Ammon's horn (tissue), 1 donor: ENCODE data around the gene NPIPA8.
"Not testable (repeated sequence)": the region's sequence is repeated elsewhere in the genome, so short reads cannot be mapped to it uniquely, and the experiment has no call there.

Source experiments
- DNase-seq: peaks from one replicate; pipeline ENCODE4 v3.0.0-alpha.2; 2016; ENCODE audit warnings: low spot score

NPIPA8 gene

DNA sequence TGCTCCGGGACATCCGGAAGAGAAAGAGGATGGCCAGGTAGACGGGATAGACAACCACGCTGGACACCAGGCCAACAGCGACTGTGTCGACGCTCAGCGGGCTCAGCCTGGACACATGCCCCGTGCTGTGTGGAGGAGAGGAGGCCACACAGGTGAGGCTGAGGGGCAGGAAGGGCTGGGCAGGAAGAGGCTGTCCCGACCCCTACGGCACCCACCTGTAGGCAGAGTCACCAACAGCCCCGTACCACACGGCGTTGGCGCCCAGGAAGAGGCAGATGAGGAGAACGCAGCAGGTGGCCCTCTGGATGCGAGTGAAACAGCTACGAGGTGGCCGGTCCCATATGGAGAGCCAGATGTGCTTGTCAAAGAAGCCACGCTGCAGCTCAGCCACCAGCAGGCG lies at the start of gene NPIPA8:
Gene NPIPA8 (minus strand): TSS at position 101 of the 400 bp plus-strand sequence. CDS start 4,074 bp downstream, outside the sequence.
- not testable (repeated sequence) for DNase-seq

DNA sequence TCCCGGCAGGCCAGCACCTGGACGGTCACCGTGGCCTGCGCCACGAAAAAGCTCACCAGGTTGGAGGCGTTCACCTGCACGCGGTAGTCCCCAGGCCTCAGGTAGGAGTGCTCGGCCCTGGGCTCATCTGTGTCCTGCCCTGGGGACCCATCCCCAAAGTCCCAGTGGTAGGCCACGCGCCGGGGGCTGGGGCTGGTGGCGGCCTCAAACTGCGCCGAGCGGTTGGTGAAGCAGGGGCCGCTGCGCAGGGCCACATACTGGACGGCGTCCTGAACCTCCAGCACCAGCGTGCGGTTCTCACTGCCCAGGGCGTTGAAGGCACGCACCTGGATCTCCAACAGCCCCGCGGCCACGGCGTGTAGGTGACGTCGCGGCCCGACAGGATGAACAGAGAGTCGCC lies 48.7 kb upstream of the NPIPA8 start:
- DNase-seq = not testable (repeated sequence)

DNA sequence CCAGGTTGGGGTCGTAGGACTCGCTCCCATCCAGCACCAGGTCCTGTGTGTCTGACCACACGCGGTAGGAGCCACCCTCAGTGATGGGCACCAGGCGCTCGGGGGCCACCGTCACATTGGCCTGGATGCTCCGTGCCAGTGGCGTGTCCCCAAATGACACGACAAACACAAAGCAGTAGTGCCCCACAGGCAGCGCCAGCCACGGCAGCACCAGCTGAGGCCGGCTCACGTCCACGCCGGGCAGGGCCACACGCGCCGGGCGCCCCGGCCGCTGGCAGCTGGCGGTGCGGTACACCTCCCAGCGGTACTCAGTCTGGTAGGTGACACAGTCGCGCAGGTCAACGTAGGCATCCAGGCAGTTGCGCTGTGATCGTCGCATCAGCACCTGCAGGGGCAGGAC lies 48.3 kb upstream of the NPIPA8 start:
- DNase-seq = not testable (repeated sequence)

DNA sequence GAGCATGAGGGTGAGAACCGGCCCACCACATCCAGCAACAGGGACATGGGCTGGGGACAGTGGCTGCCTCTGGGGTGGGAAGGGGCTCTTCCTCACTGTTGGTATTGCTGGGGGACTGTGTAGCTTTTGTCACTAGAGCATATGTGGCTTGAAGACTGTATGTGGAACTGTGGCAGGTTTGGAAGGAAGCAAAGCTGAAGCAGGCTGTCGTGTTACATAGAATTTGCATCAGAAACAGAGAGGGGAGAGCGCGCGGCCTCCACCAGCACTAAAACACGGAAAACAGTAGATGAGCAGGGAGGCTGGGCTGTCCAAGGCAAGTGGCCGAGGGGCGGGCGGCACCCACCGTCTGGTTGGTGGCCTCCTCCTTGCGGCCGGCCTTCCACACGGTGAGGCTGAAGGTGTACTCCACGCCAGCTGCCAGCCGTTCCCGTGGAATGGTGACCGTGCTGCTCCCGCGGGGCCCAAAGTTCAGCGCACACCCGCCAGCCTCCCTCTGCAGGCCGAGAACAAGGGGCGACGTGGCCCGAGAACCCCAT lies 47.6 kb upstream of the NPIPA8 start:
- DNase-seq = not testable (repeated sequence)

DNA sequence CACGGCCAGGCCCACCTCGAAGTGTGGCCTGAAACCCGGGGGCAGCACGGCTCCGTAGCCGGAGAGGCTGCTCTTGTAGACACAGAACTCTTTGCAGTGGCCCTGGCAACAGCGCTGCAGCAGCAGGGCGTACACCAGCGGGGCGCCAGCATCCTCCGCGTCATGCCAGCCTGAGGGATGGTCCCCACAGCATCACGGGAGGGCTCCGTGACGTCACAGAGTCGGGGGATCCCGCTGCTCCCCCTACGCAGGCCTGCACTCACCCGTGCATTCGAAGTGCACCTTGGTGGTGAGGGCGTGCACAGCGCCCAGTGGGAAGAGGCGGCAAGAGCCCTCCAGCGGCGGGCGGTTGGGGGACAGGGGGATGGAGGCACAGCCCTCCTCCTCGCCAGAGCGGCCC lies 46.2 kb upstream of the NPIPA8 start:
- not testable (repeated sequence) for DNase-seq

DNA sequence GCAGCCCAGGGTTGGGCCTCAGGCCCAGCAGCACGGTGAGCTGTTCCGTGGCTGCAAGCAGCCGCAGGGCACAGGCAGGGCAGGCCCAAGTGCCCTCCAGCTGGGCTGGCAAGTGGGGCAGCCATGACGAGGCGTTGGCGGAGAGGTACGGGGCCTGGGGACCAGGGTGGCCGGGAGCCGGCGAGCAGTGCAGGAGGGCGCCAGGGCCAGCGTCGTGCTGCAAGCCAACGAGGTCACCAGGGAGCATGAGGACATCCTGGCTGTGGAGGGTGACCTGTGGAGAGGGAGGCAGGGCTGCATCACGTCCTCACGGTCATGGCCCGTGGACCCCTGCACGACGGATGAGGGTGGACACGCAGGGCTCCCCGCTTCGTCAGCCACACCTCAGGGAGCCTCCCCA lies 11.2 kb upstream of the NPIPA8 start:
- DNase-seq = not testable (repeated sequence)

DNA sequence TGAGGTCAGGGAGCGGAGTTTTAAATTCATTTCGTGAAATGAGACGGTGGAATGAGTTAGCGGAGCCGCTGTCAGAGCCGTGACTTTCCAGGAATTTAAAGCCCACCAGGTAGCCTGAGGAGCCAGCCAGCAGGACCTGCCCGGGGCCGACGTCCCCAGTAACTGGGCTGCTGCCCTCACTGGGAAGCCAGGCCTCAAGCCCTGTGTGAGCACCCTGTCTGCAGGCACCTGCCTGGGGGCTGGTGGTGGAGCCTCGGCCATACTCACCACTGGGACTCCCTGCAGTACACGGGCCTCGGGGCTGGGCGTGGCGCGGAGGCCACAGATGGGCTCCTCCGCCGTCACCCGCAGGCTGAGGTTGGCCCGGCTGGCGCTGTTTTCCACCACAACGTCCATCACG lies 10.5 kb upstream of the NPIPA8 start:
- not testable (repeated sequence) for DNase-seq

DNA sequence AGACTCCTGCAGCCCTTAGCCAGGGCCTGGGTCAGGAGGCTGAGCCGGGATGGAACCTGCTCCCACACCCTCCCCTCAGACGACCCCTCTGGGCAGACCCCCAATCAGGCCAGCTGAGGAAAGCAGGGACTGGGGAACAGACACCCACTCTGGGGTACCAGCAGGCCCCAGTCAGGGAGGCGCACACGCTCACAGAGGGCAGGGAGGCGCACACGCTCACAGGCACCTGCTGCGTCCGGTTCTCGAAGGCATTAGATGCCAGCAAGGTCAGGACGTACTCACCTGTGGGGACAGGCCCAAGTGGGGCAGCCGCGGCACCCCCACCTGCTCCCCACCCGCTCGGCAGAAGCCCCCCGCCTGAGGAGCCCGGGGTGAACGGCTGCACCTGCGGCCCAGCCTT lies 8.1 kb upstream of the NPIPA8 start:
- DNase-seq = not testable (repeated sequence)

DNA sequence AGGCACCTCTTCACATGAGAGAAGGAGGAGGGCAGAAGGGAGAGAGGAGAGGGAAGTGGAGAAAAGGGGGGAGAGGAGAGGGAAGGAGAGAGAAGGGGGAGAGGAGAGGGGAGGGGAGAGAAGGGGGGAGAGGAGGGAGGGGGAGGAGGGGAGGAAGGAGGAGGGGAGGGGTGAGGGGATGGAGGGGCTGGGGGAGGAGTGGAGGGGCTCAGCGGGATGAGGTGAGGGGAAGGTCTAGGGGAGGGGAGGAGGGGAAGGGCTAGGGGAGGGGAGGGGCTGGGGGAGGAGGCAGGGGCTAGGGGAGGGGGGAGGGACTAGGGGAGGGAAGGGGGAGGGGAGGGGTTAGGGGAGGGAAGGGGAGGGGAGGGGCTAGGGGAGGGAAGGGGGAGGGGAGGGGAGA lies 5.5 kb upstream of the NPIPA8 start:
- DNase-seq = not testable (repeated sequence)

DNA sequence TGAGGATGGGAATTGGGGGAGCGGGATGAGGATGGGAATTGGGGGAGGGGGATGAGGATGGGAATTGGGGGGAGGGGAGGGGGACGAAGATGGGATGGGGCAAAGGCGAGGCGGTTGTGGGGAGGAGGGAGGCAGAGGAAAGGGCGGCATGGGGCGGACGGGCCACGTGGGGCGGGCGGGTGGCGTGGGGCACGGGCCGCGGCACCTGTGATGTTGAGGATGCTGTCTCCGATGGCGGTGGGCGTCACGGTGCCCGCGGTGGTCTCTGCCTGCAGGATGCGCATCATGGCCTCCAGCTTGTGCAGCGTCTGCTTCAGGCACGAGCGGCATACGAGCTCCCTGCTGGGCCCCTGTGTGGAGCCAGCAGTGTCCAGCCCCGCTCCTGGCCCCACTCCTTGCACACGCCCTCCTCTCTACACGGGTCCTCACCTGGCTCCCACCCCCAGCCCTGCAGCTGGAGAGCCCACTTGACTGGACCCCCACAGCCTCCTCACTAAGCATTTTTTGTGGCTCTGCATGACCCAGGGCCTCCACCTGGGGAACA lies 5.0 kb upstream of the NPIPA8 start:
- DNase-seq = not testable (repeated sequence)

DNA sequence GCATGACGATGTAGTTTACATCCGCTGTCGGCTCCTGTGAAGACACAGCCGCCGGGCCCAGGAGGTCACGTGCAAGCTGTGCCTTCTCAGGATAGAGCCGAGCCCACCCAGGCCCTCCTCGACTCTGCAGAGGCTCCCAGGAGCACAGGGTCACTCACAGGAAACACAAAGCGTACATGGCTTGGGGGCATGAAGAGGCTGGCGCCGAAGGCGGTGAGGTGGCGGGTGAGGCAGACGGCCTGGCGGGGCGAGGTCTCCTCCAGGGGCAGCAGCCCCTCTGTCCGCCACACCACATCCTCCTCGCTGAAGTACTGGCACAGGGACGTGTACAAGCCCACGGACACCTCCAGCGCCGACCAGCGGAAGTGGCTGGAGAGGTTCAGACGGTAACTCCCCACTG lies 2.7 kb upstream of the NPIPA8 start:
- DNase-seq = not testable (repeated sequence)

DNA sequence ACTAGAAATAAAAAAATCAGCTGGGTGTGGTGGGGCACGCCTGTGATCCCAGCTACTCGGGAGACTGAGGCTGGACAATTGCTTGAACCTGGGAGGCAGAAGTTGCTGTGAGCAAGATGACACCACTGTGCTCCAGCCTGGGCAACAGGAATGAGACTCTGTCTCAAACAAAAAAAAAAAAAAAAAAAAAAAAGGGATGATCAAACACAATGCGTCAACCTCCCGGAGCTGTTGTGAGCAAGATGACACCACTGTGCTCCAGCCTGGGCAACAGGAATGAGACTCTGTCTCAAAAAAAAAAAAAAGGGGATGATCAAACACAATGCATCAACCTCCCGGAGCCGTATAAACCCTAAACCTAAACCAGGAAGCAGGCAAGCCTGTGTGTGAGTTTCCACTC lies 24.7 kb downstream of the NPIPA8 start:
- DNase-seq = not testable (repeated sequence)

DNA sequence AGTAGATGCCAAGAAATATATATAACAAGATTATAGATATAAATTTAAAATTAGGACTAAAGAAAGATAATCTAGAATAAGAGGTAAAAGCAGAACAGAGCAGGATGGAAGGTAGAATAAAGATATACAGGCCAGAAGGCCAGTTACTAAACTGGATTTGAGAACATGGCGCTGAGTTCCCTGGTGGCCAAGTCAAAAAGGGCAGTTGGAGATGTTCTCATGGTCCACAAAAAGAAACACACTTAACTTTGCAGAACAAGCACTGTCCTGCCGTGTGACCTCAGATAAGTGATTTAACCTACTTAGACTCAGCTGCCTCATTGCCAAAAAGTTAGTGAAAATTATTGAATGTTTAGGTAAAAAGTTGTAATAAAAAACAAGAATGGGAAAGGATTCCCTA lies 27.4 kb downstream of the NPIPA8 start:
- DNase-seq = not testable (repeated sequence)

DNA sequence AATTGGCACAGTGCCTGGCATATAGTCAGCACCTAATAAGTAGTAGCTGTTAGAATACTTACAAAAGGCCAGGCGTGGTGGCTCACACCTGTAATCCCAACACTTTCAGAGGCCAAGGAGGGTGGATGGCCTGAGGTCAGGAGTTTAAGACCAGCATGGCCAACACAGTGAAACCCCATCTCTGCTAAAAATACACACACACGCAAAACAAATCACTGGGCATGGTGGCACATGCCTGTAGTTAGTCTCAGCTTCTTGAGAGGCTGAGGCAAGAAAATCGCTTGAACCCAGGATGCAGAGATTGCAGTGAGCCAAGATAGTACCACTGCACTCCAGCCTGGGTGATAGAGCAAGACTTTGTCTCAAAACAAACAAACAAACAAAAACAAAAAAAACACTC lies 29.3 kb downstream of the NPIPA8 start:
- not testable (repeated sequence) for DNase-seq

DNA sequence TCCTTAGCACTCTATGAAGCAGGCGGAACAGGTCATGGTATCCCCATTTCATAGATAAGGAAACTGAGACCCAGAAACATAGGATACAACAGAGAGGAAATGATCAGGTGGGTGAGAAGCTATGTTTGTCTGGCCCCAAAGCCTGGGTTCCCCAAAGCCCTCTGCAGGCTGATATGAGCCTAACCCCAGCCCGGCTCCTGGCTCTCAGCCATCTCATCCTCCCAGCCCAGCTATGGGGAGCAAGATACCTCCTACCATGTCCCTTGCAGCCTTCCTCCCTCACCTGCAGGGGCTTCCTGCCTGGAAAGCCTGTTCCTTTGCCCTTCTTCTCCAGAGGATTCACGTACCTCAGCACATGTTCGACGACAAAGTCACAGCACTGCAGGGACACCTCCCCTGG lies 30.5 kb downstream of the NPIPA8 start:
- not testable (repeated sequence) for DNase-seq

DNA sequence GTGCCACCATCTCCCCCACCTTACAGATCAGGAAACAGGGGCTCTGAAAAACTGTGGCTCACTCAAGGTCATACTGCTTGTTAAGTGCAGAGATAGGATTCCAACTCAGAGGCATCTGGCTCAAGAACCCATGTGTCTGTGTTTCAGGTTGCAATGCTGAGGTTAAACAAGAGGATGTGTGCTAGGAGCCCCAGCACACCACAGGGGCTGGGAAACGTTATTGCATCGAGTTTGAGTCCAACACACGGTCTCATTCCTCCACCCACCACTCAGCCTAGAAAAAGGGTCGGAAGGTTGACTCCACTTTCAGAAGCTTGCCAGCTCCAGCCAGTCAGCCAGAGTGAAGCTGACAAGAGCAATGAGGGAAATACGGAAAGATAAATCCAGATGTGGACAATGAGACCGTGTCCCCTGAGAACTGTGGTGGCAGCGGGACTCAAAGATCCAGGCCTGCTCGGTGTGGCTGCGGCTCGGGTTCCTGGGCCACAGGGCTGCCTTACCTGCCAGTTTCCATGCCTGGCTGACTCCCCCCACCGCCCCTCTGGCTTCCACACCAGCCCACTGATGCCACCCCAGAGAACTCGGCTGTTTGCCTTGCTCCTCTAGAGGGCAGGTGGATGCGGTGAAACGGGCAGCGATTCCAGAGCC lies 33.4 kb downstream of the NPIPA8 start:
- DNase-seq = not testable (repeated sequence)

DNA sequence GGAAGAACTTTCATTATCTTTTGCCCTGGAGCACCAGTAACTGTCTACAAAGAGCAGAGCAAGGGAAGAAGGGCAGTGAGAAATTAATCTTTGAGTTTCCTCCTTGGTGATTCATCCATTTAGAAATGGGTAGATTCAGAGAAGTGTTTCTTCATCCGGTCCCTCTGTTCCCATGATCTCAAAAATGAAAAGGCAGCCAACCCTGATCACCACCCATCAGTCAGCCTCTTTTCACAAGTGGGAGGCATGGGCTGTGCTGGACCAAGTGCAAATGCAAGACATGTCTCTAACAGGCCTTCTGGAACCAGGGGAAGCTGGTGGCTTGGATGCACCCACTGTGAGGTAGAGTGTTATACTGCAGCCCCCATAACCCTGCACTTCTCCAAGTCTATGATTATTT lies 38.8 kb downstream of the NPIPA8 start:
- DNase-seq = not testable (repeated sequence)

DNA sequence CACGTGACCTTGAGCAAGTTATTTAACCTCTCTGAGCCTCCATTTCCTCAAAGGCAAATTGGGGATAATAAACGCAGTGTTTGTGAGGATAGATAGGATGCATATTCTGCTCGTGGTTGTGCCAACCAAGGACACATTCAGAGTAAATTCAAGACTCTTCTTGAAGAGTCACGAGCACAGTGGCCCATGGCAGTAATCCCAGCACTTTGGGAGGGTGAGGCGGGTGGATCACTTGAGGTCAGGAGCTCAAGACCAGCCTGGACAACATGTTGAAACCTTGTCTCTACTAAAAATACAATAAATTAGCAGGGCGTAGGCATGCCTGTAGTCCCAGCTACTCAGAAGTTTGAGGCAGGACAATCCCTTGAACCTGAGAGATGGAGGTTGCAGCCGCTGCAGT lies 39.6 kb downstream of the NPIPA8 start:
- not testable (repeated sequence) for DNase-seq

DNA sequence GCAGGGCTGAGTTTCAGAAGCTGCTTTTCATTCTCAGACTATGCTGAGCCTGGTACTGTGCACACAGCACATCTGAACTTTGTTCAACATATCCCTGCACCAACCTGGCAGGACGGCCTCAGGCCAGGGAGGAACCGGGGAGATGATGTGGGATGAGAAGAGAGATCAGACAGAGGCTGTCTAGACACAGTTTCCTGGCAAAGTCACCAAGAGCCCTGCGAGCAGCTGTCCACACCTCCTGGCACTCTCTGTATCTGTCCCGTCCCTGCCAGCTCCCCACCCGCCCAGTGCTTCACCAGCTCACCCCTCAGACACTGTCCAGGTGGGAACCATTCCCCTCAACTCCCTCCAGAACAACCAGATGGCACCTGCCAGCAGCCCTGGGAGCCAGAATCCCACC lies 42.2 kb downstream of the NPIPA8 start:
- not testable (repeated sequence) for DNase-seq

DNA sequence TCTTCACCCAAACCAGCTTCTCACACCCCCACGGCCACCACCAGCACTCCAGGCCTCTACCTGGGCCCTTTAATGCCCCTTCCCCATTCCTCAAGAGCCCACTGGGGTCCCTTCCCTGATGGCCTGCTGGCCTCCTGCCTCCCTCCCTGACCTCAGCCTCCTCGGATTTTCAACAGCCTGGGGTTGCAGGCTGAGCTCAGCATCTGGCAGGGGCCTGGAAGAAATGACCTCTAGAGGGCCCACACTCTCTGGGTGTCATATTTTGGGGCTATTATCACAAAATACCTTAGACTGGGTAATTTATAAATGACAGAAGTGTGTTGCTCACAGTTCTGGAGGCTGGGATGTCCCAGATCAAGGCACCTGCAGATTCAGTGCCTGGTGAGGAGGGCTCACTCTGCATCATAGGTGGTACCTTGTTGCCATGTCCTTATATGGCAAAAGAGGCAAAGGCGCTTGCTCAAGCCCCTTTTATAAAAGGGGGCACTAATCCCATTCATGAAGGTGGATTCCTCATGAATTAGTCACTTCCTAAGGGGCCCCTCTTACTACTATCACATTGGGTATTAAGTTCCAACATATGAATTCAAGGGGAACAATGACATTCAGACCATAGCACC lies 43.1 kb downstream of the NPIPA8 start:
- DNase-seq = not testable (repeated sequence)

DNA sequence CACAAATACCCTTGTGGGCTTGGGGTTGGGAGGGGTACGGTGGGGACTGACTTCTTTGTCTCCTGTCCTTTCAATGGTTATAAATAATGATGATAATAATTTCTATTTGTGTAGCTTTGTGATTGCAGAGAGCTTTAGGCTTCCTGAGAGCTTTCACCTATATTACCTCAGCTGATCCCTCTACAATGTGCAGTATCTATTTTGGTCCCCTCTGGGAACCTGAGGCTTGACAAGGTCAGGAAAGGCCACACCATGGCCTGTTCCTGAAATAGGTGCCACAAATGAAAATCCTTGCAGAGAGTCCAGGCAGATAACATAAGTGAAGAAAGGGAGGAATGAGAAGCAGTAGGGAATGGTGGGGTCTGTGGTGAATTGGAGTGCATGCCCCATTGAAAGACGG lies 45.6 kb downstream of the NPIPA8 start:
- not testable (repeated sequence) for DNase-seq

DNA sequence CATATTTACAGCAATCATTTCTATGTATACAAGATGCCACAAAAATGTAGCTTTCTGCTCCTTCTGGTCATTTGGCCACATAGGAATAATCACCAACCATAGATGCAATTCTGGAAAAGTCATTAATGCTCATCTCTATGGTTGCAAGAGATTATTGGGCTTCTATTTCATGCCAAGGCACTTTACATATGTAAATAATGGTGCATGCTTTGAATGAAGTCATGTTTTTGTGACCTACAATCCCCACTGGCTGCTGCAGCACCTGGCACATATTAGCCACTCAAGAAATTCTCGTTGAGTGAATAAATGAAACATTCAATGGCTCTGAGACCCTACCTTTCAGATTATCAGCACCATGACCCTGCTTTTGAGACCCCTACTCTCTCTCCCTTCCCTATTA lies 50.2 kb downstream of the NPIPA8 start:
- DNase-seq = not testable (repeated sequence)

DNA sequence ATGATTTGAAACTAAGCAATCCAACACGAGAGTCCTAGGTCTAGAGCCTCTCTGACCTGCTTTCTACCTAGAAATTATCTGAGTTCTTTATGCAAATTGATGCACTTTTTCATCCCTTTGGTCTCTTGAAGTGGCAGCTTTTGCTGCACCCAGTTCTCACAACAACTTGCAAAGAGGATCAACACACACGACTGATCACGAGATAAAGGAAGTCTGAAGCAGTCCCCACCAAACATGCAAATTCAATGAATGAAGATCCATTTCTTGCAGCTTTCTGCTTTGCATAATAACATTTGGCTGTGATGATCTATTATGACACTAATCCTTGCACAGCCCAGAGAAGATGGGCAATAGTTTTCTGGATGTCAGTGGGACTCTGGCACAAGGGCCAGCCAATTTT lies 56.2 kb downstream of the NPIPA8 start:
- not testable (repeated sequence) for DNase-seq
